Endothelial cell of umbilical vein (primary cell): ENCODE data around the gene PLD1. TPM values are rescaled to one million over a fixed set of nuclear protein-coding genes. Genes with fewer than 3 reads are reported as not detected.
A peak's percentile ranks its signal among the peaks of the same experiment; 100 is the strongest.

Experiments used
- BruUV-seq: library from RNA; stranded (reverse); fragments of 400-500 nt; replicated peaks from 2 replicates; lab custom pipeline; 2021; lab: Mats Ljungman, UMichigan
- CTCF ChIA-PET: fragments of 300-600, 350-600 bp; sonication (Branson Sonifier 250); formaldehyde crosslinking; loops from one replicate; lab custom pipeline; 2021; ENCODE audit warnings: antibody characterized with exemption, inconsistent platforms; lab: Charles Lee
- POLR2A ChIA-PET: fragments of 300-600, 350-600 bp; sonication (Branson Sonifier 250); formaldehyde crosslinking; loops from one replicate; lab custom pipeline; 2021; ENCODE audit warnings: antibody characterized with exemption, inconsistent platforms; lab: Charles Lee
- DNase-seq: peaks from one replicate; pipeline ENCODE4 v3.0.0-alpha.2; 2011; ENCODE audit warnings: low read depth, low spot score
- FAIRE-seq: peaks from 2 replicates; lab custom pipeline; 2011; peaks lifted over from hg19 to GRCh38; lab: Jason Lieb, UNC
- H2AFZ ChIP-seq: 2 replicates; pipeline ENCODE4 v1.6.0; 2012; ENCODE audit warnings: low read depth, low read length, control low read depth, inconsistent platforms
- H3K27ac ChIP-seq: 2 replicates; pipeline ENCODE4 v1.5.1; 2011; ENCODE audit warnings: low read depth, mild to moderate bottlenecking, control low read depth, low read length, moderate library complexity; ENCODE audit not compliant: insufficient read depth
- H3K27me3 ChIP-seq, 2 experiments: 2 replicates each; pipeline versions ENCODE4 v1.6.0 to v1.6.1; 2011; ENCODE audit warnings: low read length in 2 of 2, mixed read lengths in 1 of 2; ENCODE audit not compliant: control insufficient read depth in 2 of 2, insufficient read depth in 2 of 2
- H3K36me3 ChIP-seq, 2 experiments: 2 replicates in 1 of 2; 3 replicates in 1 of 2; pipeline ENCODE4 v1.5.1; 2011; ENCODE audit warnings: low read length in 2 of 2, mild to moderate bottlenecking in 1 of 2, moderate library complexity in 1 of 2; ENCODE audit not compliant: control insufficient read depth in 2 of 2, insufficient read depth in 2 of 2; ENCODE audit errors: extremely low read depth in 1 of 2
- H3K4me1 ChIP-seq: 3 replicates; pipeline ENCODE4 v1.5.1; 2011; ENCODE audit warnings: mild to moderate bottlenecking, low read length; ENCODE audit not compliant: control insufficient read depth, insufficient read depth; ENCODE audit errors: extremely low read depth
- H3K4me2 ChIP-seq: 2 replicates; pipeline ENCODE4 v1.6.1; 2011; ENCODE audit warnings: low read length, control low read depth, mixed read lengths; ENCODE audit not compliant: insufficient read depth
- H3K4me3 ChIP-seq, 3 experiments: fragments of 200-600 bp in 1 of 3; sonication (generic), shearing (Covaris generic) in 1 of 3; replicated peaks in 1 of 3; 2 replicates each; pipeline ENCODE4 v1.5.1; 2011 to 2016; ENCODE audit warnings: control low read depth in 3 of 3, low read length in 3 of 3, mild to moderate bottlenecking in 2 of 3, inconsistent platforms in 1 of 3, low read depth in 1 of 3, moderate library complexity in 1 of 3; ENCODE audit not compliant: insufficient read depth in 1 of 3
- H3K79me2 ChIP-seq: 2 replicates; pipeline ENCODE4 v1.6.0; 2012; ENCODE audit warnings: low read length, inconsistent platforms; ENCODE audit not compliant: control insufficient read depth, insufficient read depth
- H3K9ac ChIP-seq: replicated peaks from 2 replicates; pipeline ENCODE3; 2011; ENCODE audit warnings: low read length, control low read depth; ENCODE audit not compliant: insufficient read depth; ENCODE audit errors: extremely low read depth
- H3K9me1 ChIP-seq: replicated peaks from 3 replicates; pipeline ENCODE4 v1.6.0; 2011; ENCODE audit warnings: mild to moderate bottlenecking, low read length; ENCODE audit not compliant: control insufficient read depth, insufficient read depth; ENCODE audit errors: extremely low read depth
- H3K9me3 ChIP-seq: replicated peaks from 2 replicates; pipeline ENCODE4 v1.5.1; 2012; ENCODE audit warnings: low read length, inconsistent platforms; ENCODE audit not compliant: control insufficient read depth, insufficient read depth
- H4K20me1 ChIP-seq: replicated peaks from 2 replicates; pipeline ENCODE3; 2011; ENCODE audit warnings: mild to moderate bottlenecking, low read length; ENCODE audit not compliant: control insufficient read depth, insufficient read depth; ENCODE audit errors: extremely low read depth
- CTCF ChIP-seq, 2 donors: IDR thresholded peaks; 1 replicate in 1 of 2; 2 replicates in 1 of 2; pipeline ENCODE4 v1.5.1; 2011; ENCODE audit warnings: low read length in 2 of 2, mild to moderate bottlenecking in 2 of 2, moderate library complexity in 2 of 2, control low read depth in 1 of 2, inconsistent platforms in 1 of 2, low read depth in 1 of 2; ENCODE audit not compliant: insufficient read depth in 1 of 2; ENCODE audit errors: extremely low read depth in 1 of 2
- EZH2 ChIP-seq: IDR thresholded peaks from 2 replicates; pipeline ENCODE4 v1.6.1; 2012; ENCODE audit warnings: borderline replicate concordance, low read depth, mild to moderate bottlenecking, moderate library complexity, low read length, inconsistent platforms; ENCODE audit not compliant: severe bottlenecking
- FOS ChIP-seq: IDR thresholded peaks from 2 replicates; pipeline ENCODE4 v1.6.1; 2011; ENCODE audit warnings: mild to moderate bottlenecking, low read length, moderate library complexity, borderline replicate concordance; ENCODE audit not compliant: insufficient read depth
- GATA2 ChIP-seq: IDR thresholded peaks from 2 replicates; pipeline ENCODE4 v1.7.0; 2011; ENCODE audit warnings: low read depth, mild to moderate bottlenecking, moderate library complexity, mixed read lengths, low read length; ENCODE audit not compliant: insufficient read length, insufficient read depth
- JUN ChIP-seq: IDR thresholded peaks from 2 replicates; pipeline ENCODE4 v1.6.1; 2011; ENCODE audit warnings: borderline replicate concordance, low read depth; ENCODE audit not compliant: insufficient read length, insufficient read depth
- MAX ChIP-seq: IDR thresholded peaks from 2 replicates; pipeline ENCODE4 v1.6.1; 2011; ENCODE audit not compliant: insufficient read depth, insufficient read length
- MYC ChIP-seq: IDR thresholded peaks from one replicate; pipeline ENCODE4 v1.6.1; 2011; ENCODE audit warnings: mild to moderate bottlenecking, low read depth, low read length
- POLR2A ChIP-seq: IDR thresholded peaks from 2 replicates; pipeline ENCODE4 v1.6.1; 2012; ENCODE audit warnings: low read depth, mild to moderate bottlenecking, control low read depth, low read length
- POLR2AphosphoS5 ChIP-seq: IDR thresholded peaks from 2 replicates; pipeline ENCODE4 v1.6.1; 2012; ENCODE audit warnings: low read depth, mild to moderate bottlenecking, control low read depth, low read length, moderate library complexity; ENCODE audit not compliant: insufficient read depth
- dilution Hi-C: fragments of 300-500 bp; cut with MboI; formaldehyde crosslinking; loops from one replicate; pipeline ENCODE4 v1.15.0; 2019; ENCODE audit warnings: low sequenced_read_pairs; ENCODE audit not compliant: extremely low pct_ligation_motif_present
- intact Hi-C: fragments of 100-400 bp; cut with micrococcal nuclease; formaldehyde crosslinking; loops from one replicate; pipeline ENCODE4 v1.10.0; 2022
- polyA plus RNA-seq, 4 experiments: library from polyadenylated mRNA; depleted of rRNA in 3 of 4; stranded (reverse) in 3 of 4; unstranded in 1 of 4; fragments of >200 nt; gene quantifications; 2 replicates each; pipeline versions ENCODE4 v1.2.1 to v1.2.3, GENCODE V29; 2011 to 2012; ENCODE audit warnings: missing spikeins in 1 of 4
- total RNA-seq: library from RNA; stranded (reverse); gene quantifications from 2 replicates; pipeline ENCODE4 v1.2.3, GENCODE V29; 2021

The PLD1 gene
- total and polyA plus RNA-seq, 2 donors (not counting 3 experiments of a cell fraction or from before 2014, with no cell fraction given), result 42.0 to 108 TPM

- CTCF ChIA-PET, result interaction anchor here (0.8 kb wide), 1 partner anchor 11 kb away, joined by 3 read pairs; no protein-coding TSS in a partner anchor
- Histone ChIP-seq H3K4me3 (no peak overlapping the region), H3K9me3 (no peaks in the 10 kb centered on the region), H3K79me2 (peaks cover 3% of the 10 kb centered on the region), H3K27ac (no peak overlapping the region), H2AFZ (no peak overlapping the region), H3K36me3 (no peaks in the 10 kb centered on the region), H3K27me3 (no peaks in the 10 kb centered on the region), H3K9ac (no peak overlapping the region), H3K4me1 (peaks cover 16% of the 10 kb centered on the region), H4K20me1 (no peaks in the 10 kb centered on the region), H3K4me2 (no peak overlapping the region), H3K9me1 (no peaks in the 10 kb centered on the region)
- FAIRE-seq, result no peak
- POLR2A ChIA-PET, result no interaction called here
- BruUV-seq, result no TSS peak
- intact Hi-C loops (no loop called here), dilution Hi-C loops (no loop called here)
- no peak for TF ChIP-seq GATA2
- no peak for TF ChIP-seq POLR2A
- TF ChIP-seq JUN, result no peak
- TF ChIP-seq FOS, result no peak
- no peak for TF ChIP-seq EZH2
- TF ChIP-seq CTCF (IDR thresholded peaks at IDR 0.05; ENCODE audit: extremely low read depth in 1 of 2, insufficient read depth in 1 of 2, low read depth in 1 of 2, low read length in 2 of 2), result no peak
- no peak for TF ChIP-seq MYC
- TF ChIP-seq MAX, result no peak
- TF ChIP-seq POLR2AphosphoS5, result no peak
- DNase-seq, result peak; percentile 63
Observed at GRCh38 chr3:171768281-171768900, 41.9 kb downstream of the PLD1 start.
